GM19452 (cell line): ENCODE measurements around the gene PCDHGA5.
"Not testable (repeated sequence)": the region's sequence is repeated elsewhere in the genome, so short reads cannot be mapped to it uniquely, and the experiment has no call there.

Experiments
- ATAC-seq: cut with Tn5 transposase; IDR thresholded peaks from one replicate; pipeline ENCODE4 v1.9.1; 2021; ENCODE audit not compliant: unreplicated experiment

Gene PCDHGA5

GRCh38 chr5:141412854-141413539 lies 49.0 kb downstream of the PCDHGA5 start, which contains the start of gene PCDHGA10:
PCDHGA10 (plus strand) TSS chr5:141412987; CDS start chr5:141413176, 189 bp downstream.
- ATAC-seq = peak; percentile 54

GRCh38 chr5:141413540-141414069 lies 49.6 kb downstream of the PCDHGA5 start:
- ATAC-seq = no peak

GRCh38 chr5:141414548-141415274 lies 50.7 kb downstream of the PCDHGA5 start:
- not testable (repeated sequence) for ATAC-seq

DNA sequence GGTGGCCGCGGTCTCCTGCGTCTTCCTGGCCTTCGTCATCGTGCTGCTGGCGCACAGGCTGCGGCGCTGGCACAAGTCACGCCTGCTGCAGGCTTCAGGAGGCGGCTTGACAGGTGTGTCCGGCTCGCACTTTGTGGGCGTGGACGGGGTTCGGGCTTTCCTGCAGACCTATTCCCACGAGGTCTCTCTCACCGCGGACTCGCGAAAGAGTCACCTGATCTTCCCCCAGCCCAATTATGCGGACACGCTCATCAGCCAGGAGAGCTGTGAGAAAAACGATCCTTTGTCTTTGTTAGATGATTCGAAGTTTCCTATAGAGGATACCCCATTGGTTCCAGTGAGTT lies 51.3 kb downstream of the PCDHGA5 start:
- not testable (repeated sequence) for ATAC-seq
